CD4-positive, CD25-positive, alpha-beta regulatory T cell (primary cell): ENCODE data around the gene PLA2G4E. TPM values are rescaled to one million over a fixed set of nuclear protein-coding genes. Genes with fewer than 3 reads are reported as not detected.

Experiments used
- ATAC-seq, 2 donors: fragments of 150-1000 bp; cut with Tn5 transposase; one replicate each; pipeline ENCODE4 v1.10.0; 2021; ENCODE audit warnings: low read depth in 2 of 2, moderate number of reproducible peaks in 2 of 2, moderate library complexity in 1 of 2
- DNase-seq, 3 donors: peaks; one replicate each; pipeline versions ENCODE4 v3.0.0 to v3.0.0-alpha.2; 2012 to 2022; ENCODE audit warnings: mixed read lengths in 1 of 3
- H3K27ac ChIP-seq: one replicate; pipeline ENCODE4 v1.7.0; 2013; ENCODE audit warnings: mild to moderate bottlenecking, low read length; ENCODE audit not compliant: insufficient read depth, poor library complexity, severe bottlenecking
- H3K27me3 ChIP-seq: one replicate; pipeline ENCODE4 v1.7.0; 2013; ENCODE audit warnings: low read length; ENCODE audit not compliant: control insufficient read depth, insufficient read depth
- H3K36me3 ChIP-seq: one replicate; pipeline ENCODE4 v1.7.0; 2013; ENCODE audit warnings: mild to moderate bottlenecking, low read length, moderate library complexity; ENCODE audit not compliant: control insufficient read depth, insufficient read depth
- H3K4me1 ChIP-seq: 2 replicates; pipeline ENCODE4 v1.7.0; 2013; ENCODE audit warnings: mild to moderate bottlenecking, low read length; ENCODE audit not compliant: insufficient read depth, control insufficient read depth, poor library complexity, severe bottlenecking
- H3K4me3 ChIP-seq: one replicate; pipeline ENCODE4 v1.7.0; 2013; ENCODE audit warnings: low read depth, mild to moderate bottlenecking, low read length, moderate library complexity
- H3K9me3 ChIP-seq, 2 experiments: 1 replicate in 1 of 2; 2 replicates in 1 of 2; pipeline ENCODE4 v1.7.0; 2013; ENCODE audit warnings: low read length in 2 of 2, mild to moderate bottlenecking in 1 of 2, moderate library complexity in 1 of 2; ENCODE audit not compliant: control insufficient read depth in 2 of 2
- H3K27ac Mint-ChIP-seq, 3 donors: one replicate each; pipeline ENCODE4 v1.8.0; 2020 to 2022; ENCODE audit warnings: mild to moderate bottlenecking in 3 of 3, mixed read lengths in 3 of 3, moderate library complexity in 2 of 3
- H3K27me3 Mint-ChIP-seq: one replicate; pipeline ENCODE4 v1.8.0; 2022; ENCODE audit warnings: mild to moderate bottlenecking, mixed read lengths
- H3K36me3 Mint-ChIP-seq: one replicate; pipeline ENCODE4 v1.8.0; 2020; ENCODE audit warnings: mixed read lengths
- H3K4me1 Mint-ChIP-seq, 4 donors: one replicate each; pipeline ENCODE4 v1.8.0; 2020 to 2022; ENCODE audit warnings: mixed read lengths in 4 of 4, mild to moderate bottlenecking in 1 of 4
- H3K4me3 Mint-ChIP-seq, 4 donors: one replicate each; pipeline ENCODE4 v1.8.0; 2020 to 2022; ENCODE audit warnings: mild to moderate bottlenecking in 4 of 4, mixed read lengths in 4 of 4, moderate library complexity in 3 of 4
- H3K9me3 Mint-ChIP-seq, 7 donors: one replicate each; pipeline ENCODE4 v1.8.0; 2020 to 2022; ENCODE audit warnings: mixed read lengths in 7 of 7, mild to moderate bottlenecking in 3 of 7, moderate library complexity in 2 of 7
- polyA plus RNA-seq, 4 donors: library from polyadenylated mRNA; unstranded; fragments of 300-500 nt; fragmentation: Illumina TruSeq; gene quantifications; one replicate each; pipeline ENCODE4 v1.2.3, GENCODE V29; 2021
- total RNA-seq: library from RNA; stranded (reverse); gene quantifications from one replicate; pipeline ENCODE4 v1.2.3, GENCODE V29; 2022

The PLA2G4E gene
- total and polyA plus RNA-seq, 5 donors from 2014 or later = not detected

- Histone ChIP-seq H3K27me3 (no peaks in the 10 kb centered on the region), H3K27ac (no peak overlapping the region), H3K36me3 (peaks cover 29% of the 10 kb centered on the region), H3K4me1 (no peaks in the 10 kb centered on the region), H3K9me3 (no peaks in the 10 kb centered on the region), H3K4me3 (no peak overlapping the region)
- Mint-ChIP-seq H3K36me3 (peaks cover 10% of the 10 kb centered on the region), H3K27me3 (no peaks in the 10 kb centered on the region), H3K27ac (peak overlapping the region in 1 of 3 donors; percentile 24), H3K9me3 (no peaks in the 10 kb centered on the region), H3K4me1 (peaks cover 0 to 10% (median 5%) of the 10 kb centered on the region in 4 donors), H3K4me3 (no peak overlapping the region)
- no peak for DNase-seq
- ATAC-seq = no peak
These were observed 70.7 kb downstream of the PLA2G4E start for GRCh38 chr15:41950127-41950483.

- H3K4me3 Mint-ChIP-seq = no peak overlapping the region
- no peaks in the 10 kb centered on the region for H3K4me1 ChIP-seq
- H3K27ac ChIP-seq = no peak overlapping the region
- no peak overlapping the region for H3K27ac Mint-ChIP-seq
- H3K9me3 Mint-ChIP-seq = no peaks in the 10 kb centered on the region
- H3K4me3 ChIP-seq = no peak overlapping the region
- no peaks in the 10 kb centered on the region for H3K27me3 ChIP-seq
- no peaks in the 10 kb centered on the region for H3K27me3 Mint-ChIP-seq
- DNase-seq = no peak
- H3K9me3 ChIP-seq = no peaks in the 10 kb centered on the region
- H3K4me1 Mint-ChIP-seq = peaks cover 0 to 10% (median 5%) of the 10 kb centered on the region in 4 donors
- ATAC-seq = no peak
- peaks cover 32% of the 10 kb centered on the region for H3K36me3 ChIP-seq
- H3K36me3 Mint-ChIP-seq = peaks cover 10% of the 10 kb centered on the region
These were observed 71.3 kb downstream of the PLA2G4E start for GRCh38 chr15:41949401-41950126.

GRCh38 chr15:41948490-41948889 is 72.4 kb downstream of the PLA2G4E start:
- ATAC-seq = no peak
- H3K9me3 ChIP-seq = no peaks in the 10 kb centered on the region
- no peaks in the 10 kb centered on the region for H3K27me3 ChIP-seq
- H3K4me3 Mint-ChIP-seq = no peak overlapping the region
- H3K9me3 Mint-ChIP-seq = no peaks in the 10 kb centered on the region
- peaks cover 0 to 10% (median 5%) of the 10 kb centered on the region in 4 donors for H3K4me1 Mint-ChIP-seq
- H3K4me3 ChIP-seq = no peak overlapping the region
- no peaks in the 10 kb centered on the region for H3K27me3 Mint-ChIP-seq
- no peaks in the 10 kb centered on the region for H3K4me1 ChIP-seq
- H3K36me3 ChIP-seq = peaks cover 28% of the 10 kb centered on the region
- no peak overlapping the region for H3K27ac Mint-ChIP-seq
- peaks cover 10% of the 10 kb centered on the region for H3K36me3 Mint-ChIP-seq
- H3K27ac ChIP-seq = no peak overlapping the region
- no peak for DNase-seq

- no peak for DNase-seq
- H3K27me3 ChIP-seq = no peaks in the 10 kb centered on the region
- ATAC-seq = no peak
- Mint-ChIP-seq H3K4me3 (peak overlapping the region in 1 of 4 donors; percentile 51), H3K27me3 (no peaks in the 10 kb centered on the region), H3K27ac (peak overlapping the region in 1 of 3 donors; percentile 49), H3K36me3 (peaks cover 11% of the 10 kb centered on the region), H3K9me3 (no peaks in the 10 kb centered on the region), H3K4me1 (peaks cover 0 to 13% (median 6%) of the 10 kb centered on the region in 4 donors)
- no peaks in the 10 kb centered on the region for H3K9me3 ChIP-seq
- H3K27ac ChIP-seq = no peak overlapping the region
- H3K4me1 ChIP-seq = no peaks in the 10 kb centered on the region
- H3K36me3 ChIP-seq = peaks cover 23% of the 10 kb centered on the region
- no peak overlapping the region for H3K4me3 ChIP-seq
These were observed 73.9 kb downstream of the PLA2G4E start for GRCh38 chr15:41946970-41947369.

GRCh38 chr15:41945731-41946130 is 75.1 kb downstream of the PLA2G4E start:
- no peak overlapping the region for H3K27ac ChIP-seq
- H3K4me3 Mint-ChIP-seq = no peak overlapping the region
- H3K27me3 ChIP-seq = no peaks in the 10 kb centered on the region
- no peak for DNase-seq
- peaks cover 3% of the 10 kb centered on the region for H3K4me1 ChIP-seq
- H3K27me3 Mint-ChIP-seq = no peaks in the 10 kb centered on the region
- H3K9me3 ChIP-seq = no peaks in the 10 kb centered on the region
- no peaks in the 10 kb centered on the region for H3K9me3 Mint-ChIP-seq
- no peak overlapping the region for H3K4me3 ChIP-seq
- no peak for ATAC-seq
- peaks cover 12% of the 10 kb centered on the region for H3K36me3 Mint-ChIP-seq
- peak overlapping the region in 2 of 3 donors; percentile 25 to 64 for H3K27ac Mint-ChIP-seq
- peaks cover 22% of the 10 kb centered on the region for H3K36me3 ChIP-seq
- H3K4me1 Mint-ChIP-seq = peaks cover 0 to 17% (median 12%) of the 10 kb centered on the region in 4 donors

GRCh38 chr15:41945221-41945620 is 75.6 kb downstream of the PLA2G4E start:
- ATAC-seq (no peak), DNase-seq (no peak)
- Mint-ChIP-seq H3K36me3 (peaks cover 13% of the 10 kb centered on the region), H3K27ac (peak overlapping the region in 1 of 3 donors; percentile 64), H3K27me3 (no peaks in the 10 kb centered on the region), H3K4me3 (no peak overlapping the region), H3K9me3 (no peaks in the 10 kb centered on the region), H3K4me1 (peaks cover 0 to 18% (median 15%) of the 10 kb centered on the region in 4 donors)
- peaks cover 8% of the 10 kb centered on the region for H3K4me1 ChIP-seq
- no peaks in the 10 kb centered on the region for H3K27me3 ChIP-seq
- peaks cover 19% of the 10 kb centered on the region for H3K36me3 ChIP-seq
- H3K9me3 ChIP-seq = no peaks in the 10 kb centered on the region
- no peak overlapping the region for H3K27ac ChIP-seq
- H3K4me3 ChIP-seq = no peak overlapping the region

- Histone ChIP-seq H3K9me3 (no peaks in the 10 kb centered on the region), H3K27me3 (no peaks in the 10 kb centered on the region), H3K36me3 (peaks cover 14% of the 10 kb centered on the region), H3K27ac (no peak overlapping the region), H3K4me1 (peaks cover 11% of the 10 kb centered on the region), H3K4me3 (no peak overlapping the region)
- Mint-ChIP-seq H3K27ac (peak overlapping the region in 2 of 3 donors; percentile 32 to 75), H3K36me3 (peaks cover 13% of the 10 kb centered on the region), H3K4me1 (peaks cover 0 to 20% (median 15%) of the 10 kb centered on the region in 4 donors), H3K9me3 (no peaks in the 10 kb centered on the region), H3K4me3 (no peak overlapping the region), H3K27me3 (no peaks in the 10 kb centered on the region)
- no peak for DNase-seq
- ATAC-seq = no peak
These were observed 76.4 kb downstream of the PLA2G4E start for GRCh38 chr15:41944313-41944940.
